HG03066 (cell line): ENCODE results near the gene PREPL.

Experiments used
- ATAC-seq: cut with Tn5 transposase; IDR thresholded peaks from one replicate; pipeline ENCODE4 v1.9.1; 2021; ENCODE audit warnings: low read depth; ENCODE audit not compliant: unreplicated experiment

The PREPL gene

GRCh38 chr2:44297431-44297830 is 63.9 kb downstream of the PREPL start:
- no peak for ATAC-seq

- ATAC-seq, result no peak
Observed at GRCh38 chr2:44296653-44297052, 64.6 kb downstream of the PREPL start.

GRCh38 chr2:44295633-44296359 is 65.5 kb downstream of the PREPL start:
- ATAC-seq, result no peak

GRCh38 chr2:44295113-44295512 is 66.2 kb downstream of the PREPL start:
- ATAC-seq, result no peak

- no peak for ATAC-seq
Observed at GRCh38 chr2:44291281-44292248, 69.7 kb downstream of the PREPL start.

- no peak for ATAC-seq
Observed at GRCh38 chr2:44290261-44290660, 71.0 kb downstream of the PREPL start.

- no peak for ATAC-seq
Observed at GRCh38 chr2:44286884-44287638, 74.2 kb downstream of the PREPL start.

GRCh38 chr2:44286119-44286883 is 75.0 kb downstream of the PREPL start:
- no peak for ATAC-seq

GRCh38 chr2:44285174-44285573 is 76.1 kb downstream of the PREPL start:
- no peak for ATAC-seq

GRCh38 chr2:44283116-44283666 is 78.1 kb downstream of the PREPL start:
- no peak for ATAC-seq

- ATAC-seq, result no peak
Observed at GRCh38 chr2:44280869-44281268, 80.4 kb downstream of the PREPL start.

GRCh38 chr2:44277541-44277940 is 83.8 kb downstream of the PREPL start:
- ATAC-seq, result no peak

GRCh38 chr2:44275927-44276303 is 85.4 kb downstream of the PREPL start:
- no peak for ATAC-seq

GRCh38 chr2:44273596-44273995 is 87.7 kb downstream of the PREPL start:
- no peak for ATAC-seq

- no peak for ATAC-seq
Observed at GRCh38 chr2:44273076-44273475, 88.2 kb downstream of the PREPL start.

- no peak for ATAC-seq
Observed at GRCh38 chr2:44271296-44271695, 90.0 kb downstream of the PREPL start.

- no peak for ATAC-seq
Observed at GRCh38 chr2:44269831-44270230, 91.5 kb downstream of the PREPL start.

GRCh38 chr2:44267796-44268648 is 93.3 kb downstream of the PREPL start:
- no peak for ATAC-seq
